ENCODE data around the gene SLC22A14.

Gene SLC22A14

GRCh38 chr3:38347421-38348200 lies 65.5 kb downstream of the SLC22A14 start:
- no peak for DNase-seq

- DNase-seq: no peak
These were observed 66.8 kb downstream of the SLC22A14 start for GRCh38 chr3:38348903-38349302.

- DNase-seq: no peak
These were observed 67.7 kb downstream of the SLC22A14 start for GRCh38 chr3:38349684-38350359.

- no peak for DNase-seq
These were observed 71.1 kb downstream of the SLC22A14 start for GRCh38 chr3:38353151-38353550.

GRCh38 chr3:38354588-38355330 lies 72.7 kb downstream of the SLC22A14 start:
- DNase-seq: no peak

GRCh38 chr3:38359038-38359437 lies 76.9 kb downstream of the SLC22A14 start:
- DNase-seq: no peak

- DNase-seq: no peak
These were observed 78.3 kb downstream of the SLC22A14 start for GRCh38 chr3:38360345-38360744.

GRCh38 chr3:38361496-38361895 lies 79.4 kb downstream of the SLC22A14 start:
- no peak for DNase-seq

- no peak for DNase-seq
These were observed 80.7 kb downstream of the SLC22A14 start for GRCh38 chr3:38362825-38363224.

GRCh38 chr3:38364721-38365400 lies 82.8 kb downstream of the SLC22A14 start:
- no peak for DNase-seq

GRCh38 chr3:38365469-38366062 lies 83.5 kb downstream of the SLC22A14 start:
- no peak for DNase-seq

- no peak for DNase-seq
These were observed 84.0 kb downstream of the SLC22A14 start for GRCh38 chr3:38366082-38366481.

GRCh38 chr3:38367779-38368178 lies 85.7 kb downstream of the SLC22A14 start:
- no peak for DNase-seq
